SK-N-SH (cell line): Measurements from ENCODE around the gene MCF2L. TPM values are rescaled to one million over a fixed set of nuclear protein-coding genes. Genes with fewer than 3 reads are reported as not detected.

Experiments used
- CTCF ChIA-PET: fragments of 300-600, 350-600 bp; formaldehyde crosslinking; extraction: SDS; loops from one replicate; lab custom pipeline; 2021; lab: Yijun Ruan, JAX
- POLR2A ChIA-PET: fragments of 350-600 bp; sonication (Branson Sonifier 250); formaldehyde crosslinking; extraction: SDS; loops from one replicate; lab custom pipeline; 2020; ENCODE audit warnings: antibody characterized with exemption, inconsistent platforms; lab: Yijun Ruan, JAX
- DNase-seq: peaks from one replicate; pipeline ENCODE4 v3.0.0; 2012
- H2AFZ ChIP-seq: fragments of 200-600 bp; sonication (generic); 2 replicates; pipeline ENCODE4 v1.8.1; 2016; ENCODE audit warnings: antibody characterized with exemption, mild to moderate bottlenecking, low read depth
- H3F3A ChIP-seq: fragments of 200-600 bp; sonication (generic); replicated peaks from 2 replicates; pipeline ENCODE3; 2016; ENCODE audit warnings: antibody characterized with exemption, mild to moderate bottlenecking; ENCODE audit not compliant: insufficient read depth
- H3K27ac ChIP-seq, 2 experiments: fragments of 200-500 bp in 1 of 2; fragments of 200-600 bp in 1 of 2; sonication (Bioruptor generic) in 1 of 2; sonication (generic), shearing (Covaris generic) in 1 of 2; 2 replicates each; pipeline versions ENCODE4 v1.5.1 to v1.6.1; 2014 to 2016; ENCODE audit warnings: low read depth in 2 of 2, inconsistent platforms in 1 of 2, low read length in 1 of 2, mild to moderate bottlenecking in 1 of 2, mixed read lengths in 1 of 2
- H3K27me3 ChIP-seq: fragments of 200-600 bp; sonication (generic), shearing (Covaris generic); 2 replicates; pipeline ENCODE4 v1.6.1; 2016; ENCODE audit warnings: mixed run types; ENCODE audit not compliant: insufficient read depth
- H3K36me3 ChIP-seq, 2 experiments: fragments of 200-500 bp in 1 of 2; fragments of 200-600 bp in 1 of 2; sonication (Bioruptor generic) in 1 of 2; sonication (generic) in 1 of 2; replicated peaks in 1 of 2; 2 replicates each; pipeline versions ENCODE3 to v1.5.1; 2014 to 2016; ENCODE audit warnings: low read length in 1 of 2, mild to moderate bottlenecking in 1 of 2; ENCODE audit not compliant: insufficient read depth in 2 of 2, control insufficient read depth in 1 of 2
- H3K4me1 ChIP-seq, 2 experiments: fragments of 200-500 bp in 1 of 2; fragments of 200-600 bp in 1 of 2; sonication (Bioruptor generic) in 1 of 2; sonication (generic), shearing (Covaris generic) in 1 of 2; 2 replicates each; pipeline versions ENCODE4 v1.5.1 to v1.6.1; 2014 to 2016; ENCODE audit warnings: low read depth in 1 of 2, low read length in 1 of 2, mixed run types in 1 of 2; ENCODE audit not compliant: insufficient read depth in 2 of 2, control insufficient read depth in 1 of 2
- H3K4me2 ChIP-seq: fragments of 200-600 bp; sonication (generic), shearing (Covaris generic); 2 replicates; pipeline ENCODE4 v1.6.1; 2017; ENCODE audit warnings: mixed run types
- H3K4me3 ChIP-seq, 2 experiments: fragments of 200-500 bp in 1 of 2; fragments of 200-600 bp in 1 of 2; sonication (Bioruptor generic) in 1 of 2; sonication (generic), shearing (Covaris generic) in 1 of 2; 2 replicates each; pipeline versions ENCODE4 v1.5.1 to v1.8.1; 2014 to 2016; ENCODE audit warnings: low read depth in 2 of 2, inconsistent platforms in 1 of 2, low read length in 1 of 2, mild to moderate bottlenecking in 1 of 2, mixed read lengths in 1 of 2, moderate library complexity in 1 of 2
- H3K79me2 ChIP-seq: fragments of 200-600 bp; sonication (generic); 2 replicates; pipeline ENCODE4 v1.8.1; 2017; ENCODE audit warnings: mild to moderate bottlenecking; ENCODE audit not compliant: insufficient read depth
- H3K9ac ChIP-seq: fragments of 200-600 bp; sonication (generic); 2 replicates; pipeline ENCODE4 v1.6.1; 2017; ENCODE audit warnings: mixed run types
- H3K9me2 ChIP-seq: fragments of 200-600 bp; sonication (generic); 2 replicates; pipeline ENCODE4 v1.6.1; 2017; ENCODE audit warnings: mixed run types
- H3K9me3 ChIP-seq: fragments of 200-600 bp; sonication (generic); 2 replicates; pipeline ENCODE4 v1.6.1; 2017; ENCODE audit warnings: mixed run types, mild to moderate bottlenecking, moderate library complexity
- H4K20me1 ChIP-seq: fragments of 200-600 bp; sonication (generic); 2 replicates; pipeline ENCODE4 v1.6.1; 2017; ENCODE audit warnings: mild to moderate bottlenecking, mixed run types; ENCODE audit not compliant: insufficient read depth
- CHD2 ChIP-seq: fragments of 150-350 bp; IDR thresholded peaks from 2 replicates; pipeline ENCODE4 v1.6.1; 2018; ENCODE audit warnings: low read length; ENCODE audit not compliant: partially characterized antibody
- FOSL2 ChIP-seq: IDR thresholded peaks from 2 replicates; pipeline ENCODE4 v1.4.0; 2012; ENCODE audit warnings: low read depth, mild to moderate bottlenecking, moderate library complexity, borderline replicate concordance
- FOXJ3 ChIP-seq: sonication (generic); formaldehyde crosslinking; IDR thresholded peaks from 2 replicates; pipeline ENCODE4 v1.5.1; 2020; ENCODE audit warnings: mild to moderate bottlenecking, missing genetic modification reagents
- GATA2 ChIP-seq: sonication (generic); formaldehyde crosslinking; IDR thresholded peaks from 2 replicates; pipeline ENCODE4 v1.5.0; 2020; ENCODE audit warnings: mild to moderate bottlenecking, missing genetic modification reagents
- IRF3 ChIP-seq: fragments of 150-350 bp; IDR thresholded peaks from 2 replicates; pipeline ENCODE4 v1.6.1; 2016; ENCODE audit warnings: mild to moderate bottlenecking, low read depth, low read length
- JUND ChIP-seq: IDR thresholded peaks from 2 replicates; pipeline ENCODE4 v1.4.0; 2012
- MAX ChIP-seq: IDR thresholded peaks from 2 replicates; pipeline ENCODE4 v1.4.0; 2012; ENCODE audit warnings: low read depth
- MEF2A ChIP-seq: IDR thresholded peaks from 2 replicates; pipeline ENCODE4 v1.4.0; 2012; ENCODE audit warnings: low read depth, borderline replicate concordance
- MXI1 ChIP-seq: IDR thresholded peaks from 2 replicates; pipeline ENCODE4 v1.6.1; 2012; ENCODE audit warnings: mild to moderate bottlenecking, low read depth, low read length, improper control_type of control experiment
- NRF1 ChIP-seq: IDR thresholded peaks from 2 replicates; pipeline ENCODE4 v1.6.1; 2012; ENCODE audit warnings: low read depth, mild to moderate bottlenecking, low read length
- PBX3 ChIP-seq: IDR thresholded peaks from 2 replicates; pipeline ENCODE4; 2012
- POLR2AphosphoS5 ChIP-seq: IDR thresholded peaks from 2 replicates; pipeline ENCODE4 v1.6.1; 2012; ENCODE audit warnings: low read depth, low read length
- RAD21 ChIP-seq: IDR thresholded peaks from 2 replicates; pipeline ENCODE4 v1.6.1; 2012; ENCODE audit warnings: mild to moderate bottlenecking, low read length
- RCOR1 ChIP-seq: fragments of 150-350 bp; IDR thresholded peaks from 2 replicates; pipeline ENCODE4 v1.6.1; 2017; ENCODE audit warnings: antibody characterized with exemption, low read length
- RFX5 ChIP-seq: IDR thresholded peaks from 2 replicates; pipeline ENCODE4 v1.6.1; 2012; ENCODE audit warnings: mild to moderate bottlenecking, improper control_type of control experiment, low read length
- RXRA ChIP-seq: IDR thresholded peaks from 2 replicates; pipeline ENCODE4 v1.4.0; 2012; ENCODE audit warnings: low read depth, mild to moderate bottlenecking, borderline replicate concordance
- SIN3A ChIP-seq: IDR thresholded peaks from 2 replicates; pipeline ENCODE4 v1.6.1; 2012; ENCODE audit warnings: low read depth, mild to moderate bottlenecking, low read length, moderate library complexity, borderline replicate concordance
- SMC3 ChIP-seq: IDR thresholded peaks from 2 replicates; pipeline ENCODE4 v1.6.1; 2012; ENCODE audit warnings: low read depth, low read length, improper control_type of control experiment
- TAF1 ChIP-seq: IDR thresholded peaks from 2 replicates; pipeline ENCODE4 v1.6.1; 2012; ENCODE audit warnings: low read depth, mild to moderate bottlenecking, low read length, moderate library complexity, borderline replicate concordance
- TEAD4 ChIP-seq: IDR thresholded peaks from 2 replicates; pipeline ENCODE4 v1.4.0; 2012; ENCODE audit warnings: mild to moderate bottlenecking, borderline replicate concordance; ENCODE audit not compliant: insufficient read depth
- USF1 ChIP-seq: IDR thresholded peaks from 2 replicates; pipeline ENCODE4 v1.4.0; 2012; ENCODE audit warnings: low read depth, borderline replicate concordance
- YY1 ChIP-seq: IDR thresholded peaks from 2 replicates; pipeline ENCODE4 v1.4.0; 2012; ENCODE audit warnings: low read depth, mild to moderate bottlenecking
- ZBTB33 ChIP-seq: IDR thresholded peaks from 2 replicates; pipeline ENCODE4 v1.4.0; 2012; ENCODE audit warnings: low read depth, borderline replicate concordance
- WGBS: methylation state at CpG from one replicate; pipeline ENCODE4 v1.1.6; 2017; ENCODE audit warnings: low lambda C conversion rate; 5-methylcytosine and 5-hydroxymethylcytosine counted together
- polyA plus RNA-seq, 3 experiments: library from polyadenylated mRNA; depleted of rRNA; stranded (reverse); fragments of >200 nt; gene quantifications; 2 replicates each; pipeline ENCODE4 v1.2.3, GENCODE V29; 2012

Gene MCF2L
- polyA plus RNA-seq, 1 of the 3 experiments (the other 2 are of a cell fraction) = 0.56 TPM

GRCh38 chr13:113117335-113117872 lies 148.4 kb downstream of the MCF2L start:
- H3K4me2 ChIP-seq = no peak overlapping the region
- no peak overlapping the region for H3K27ac ChIP-seq
- H2AFZ ChIP-seq = no peak overlapping the region
- H3K4me3 ChIP-seq = no peak overlapping the region
- WGBS = 73% methylated on average over 15 of the region's 26 CpGs
- H3K9me2 ChIP-seq = no peaks in the 10 kb centered on the region
- no peak for DNase-seq
- H3F3A ChIP-seq = no peaks in the 10 kb centered on the region
- H3K9ac ChIP-seq = no peak overlapping the region
- no peaks in the 10 kb centered on the region for H3K36me3 ChIP-seq
- H3K27me3 ChIP-seq = no peaks in the 10 kb centered on the region
- TF ChIP-seq JUND = no peak
- TF ChIP-seq NRF1 = no peak
- no peak for TF ChIP-seq FOXJ3 (CRISPR knock-in tag)
- no peak for TF ChIP-seq CHD2
- TF ChIP-seq MXI1 = no peak
- TF ChIP-seq PBX3 = no peak
- no peak for TF ChIP-seq GATA2 (CRISPR knock-in tag)
- TF ChIP-seq POLR2AphosphoS5 = no peak
- no peak for TF ChIP-seq FOSL2
- no peak for TF ChIP-seq RAD21
- no peak for TF ChIP-seq ZBTB33
- TF ChIP-seq RFX5 = no peak
- H4K20me1 ChIP-seq = no peaks in the 10 kb centered on the region
- no peaks in the 10 kb centered on the region for H3K79me2 ChIP-seq
- ChIA-PET CTCF (no interaction called here), POLR2A (no interaction called here)
- peaks cover 0 to 11% of the 10 kb centered on the region in 2 experiments; a peak in 1 of 4 replicates for H3K4me1 ChIP-seq
- no peaks in the 10 kb centered on the region for H3K9me3 ChIP-seq

- ChIA-PET POLR2A (no interaction called here), CTCF (no interaction called here)
- Histone ChIP-seq H3K9ac (no peak overlapping the region), H4K20me1 (no peaks in the 10 kb centered on the region), H3K4me1 (peaks cover 0 to 15% of the 10 kb centered on the region in 2 experiments; a peak in 1 of 4 replicates), H3K79me2 (no peaks in the 10 kb centered on the region), H3K4me3 (no peak overlapping the region), H3K9me2 (no peaks in the 10 kb centered on the region), H3K27me3 (no peaks in the 10 kb centered on the region), H3K36me3 (no peaks in the 10 kb centered on the region), H3K9me3 (no peaks in the 10 kb centered on the region), H3K4me2 (no peak overlapping the region), H3F3A (no peaks in the 10 kb centered on the region), H3K27ac (no peak overlapping the region), H2AFZ (no peak overlapping the region)
- 80% methylated on average over 2 of the region's 9 CpGs for WGBS
- DNase-seq = no peak
- no peak for TF ChIP-seq IRF3
- TF ChIP-seq USF1 = no peak
- TF ChIP-seq MXI1 = no peak
- no peak for TF ChIP-seq FOXJ3 (CRISPR knock-in tag)
- TF ChIP-seq FOSL2 = no peak
- no peak for TF ChIP-seq TEAD4
- no peak for TF ChIP-seq TAF1
- TF ChIP-seq SMC3 = no peak
- TF ChIP-seq SIN3A = no peak
- no peak for TF ChIP-seq YY1
- no peak for TF ChIP-seq MAX
- TF ChIP-seq PBX3 = no peak
- TF ChIP-seq RCOR1 = no peak
- no peak for TF ChIP-seq MEF2A
- no peak for TF ChIP-seq CHD2
- no peak for TF ChIP-seq RXRA
These were observed 148.9 kb downstream of the MCF2L start for GRCh38 chr13:113117911-113118260.
